NCI-H460 (cell line): ENCODE measurements around the gene ZDHHC14. TPM values are rescaled to one million over a fixed set of nuclear protein-coding genes. Genes with fewer than 3 reads are reported as not detected.
"Not testable (repeated sequence)": the region's sequence is repeated elsewhere in the genome, so short reads cannot be mapped to it uniquely, and the experiment has no call there.

Experiments used
- DNase-seq: peaks from one replicate; pipeline ENCODE4 v3.0.0-alpha.2; 2016; ENCODE audit warnings: low read depth; ENCODE audit errors: extremely low read depth
- total RNA-seq: library from RNA; depleted of rRNA; stranded (reverse); fragments of >200 nt; shearing (Covaris generic); gene quantifications from 2 replicates; pipeline ENCODE4 v1.2.3, GENCODE V29; 2014

ZDHHC14 gene
- total RNA-seq, 1 experiment from 2014 or later = 2.4 TPM

GRCh38 chr6:157560063-157560462, 179.1 kb downstream of the ZDHHC14 start:
- DNase-seq = not testable (repeated sequence)

- no peak for DNase-seq
Observed at GRCh38 chr6:157560691-157561413, 179.9 kb downstream of the ZDHHC14 start.

- no peak for DNase-seq
Observed at GRCh38 chr6:157561414-157561790, 180.4 kb downstream of the ZDHHC14 start.

- DNase-seq = no peak
Observed at GRCh38 chr6:157561929-157562810, 181.2 kb downstream of the ZDHHC14 start.

- DNase-seq = no peak
Observed at GRCh38 chr6:157562997-157563396, 182.0 kb downstream of the ZDHHC14 start.

GRCh38 chr6:157563611-157564284, 182.8 kb downstream of the ZDHHC14 start:
- no peak for DNase-seq

- no peak for DNase-seq
Observed at GRCh38 chr6:157568702-157569101, 187.7 kb downstream of the ZDHHC14 start.

- DNase-seq = no peak
Observed at GRCh38 chr6:157569543-157569942, 188.6 kb downstream of the ZDHHC14 start.

GRCh38 chr6:157570104-157570503, 189.1 kb downstream of the ZDHHC14 start:
- DNase-seq = no peak

- no peak for DNase-seq
Observed at GRCh38 chr6:157570752-157571151, 189.8 kb downstream of the ZDHHC14 start.

- no peak for DNase-seq
Observed at GRCh38 chr6:157571269-157571668, 190.3 kb downstream of the ZDHHC14 start.

- DNase-seq = no peak
Observed at GRCh38 chr6:157571950-157572349, 191.0 kb downstream of the ZDHHC14 start.

GRCh38 chr6:157574851-157575424, 193.9 kb downstream of the ZDHHC14 start:
- DNase-seq = no peak

- no peak for DNase-seq
Observed at GRCh38 chr6:157575436-157576145, 194.6 kb downstream of the ZDHHC14 start.

GRCh38 chr6:157576991-157577390, 196.0 kb downstream of the ZDHHC14 start:
- not testable (repeated sequence) for DNase-seq

GRCh38 chr6:157578527-157578926, 197.5 kb downstream of the ZDHHC14 start:
- DNase-seq = not testable (repeated sequence)

GRCh38 chr6:157579467-157580031, 198.6 kb downstream of the ZDHHC14 start:
- DNase-seq = no peak

- DNase-seq = no peak
Observed at GRCh38 chr6:157584036-157584435, 203.0 kb downstream of the ZDHHC14 start.

GRCh38 chr6:157585274-157586087, 204.5 kb downstream of the ZDHHC14 start:
- no peak for DNase-seq
